ENCODE data around the gene GALNT18.

GALNT18 gene

GRCh38 chr11:11308249-11308648, 313.6 kb downstream of the GALNT18 start:
- H3K4me2 ChIP-seq (ENCODE audit: low read depth, low read length, poor library complexity, severe bottlenecking), result no peak overlapping the region
- H3K9me3 ChIP-seq (ENCODE audit: insufficient read depth, low read length), result no peaks in the 10 kb centered on the region
- TF ChIP-seq EZH2phosphoT487 (conservative IDR thresholded peaks at IDR 0.05; ENCODE audit: low read length) (no peak), CTCF (IDR thresholded peaks at IDR 0.05; ENCODE audit: insufficient read depth, low read length, poor library complexity, severe bottlenecking) (no peak)
- no peak overlapping the region for H3K9ac ChIP-seq (ENCODE audit: low read length)
- H4K20me1 ChIP-seq (ENCODE audit: low read depth, low read length), result no peaks in the 10 kb centered on the region
- no peaks in the 10 kb centered on the region for H3K27me3 ChIP-seq (ENCODE audit: low read length)
- H3F3A ChIP-seq (ENCODE audit: insufficient read depth), result no peaks in the 10 kb centered on the region
- H3K36me3 ChIP-seq (ENCODE audit: low read length), result no peaks in the 10 kb centered on the region
- H3K9me2 ChIP-seq (replicated peaks; ENCODE audit: insufficient read depth, low read length), result no peaks in the 10 kb centered on the region
- H3K79me2 ChIP-seq (ENCODE audit: insufficient read depth, low read length), result no peaks in the 10 kb centered on the region
- no peak overlapping the region for H3K27ac ChIP-seq (ENCODE audit: low read depth, low read length)
- no peak overlapping the region for H2AFZ ChIP-seq (ENCODE audit: low read depth, low read length, severe bottlenecking)
- no peak overlapping the region for H3K4me3 ChIP-seq (ENCODE audit: insufficient read depth, low read length, poor library complexity, severe bottlenecking)

GRCh38 chr11:11306855-11307254, 314.9 kb downstream of the GALNT18 start:
- H2AFZ ChIP-seq (ENCODE audit: low read depth, low read length, severe bottlenecking), result no peak overlapping the region
- H3F3A ChIP-seq (ENCODE audit: insufficient read depth), result no peaks in the 10 kb centered on the region
- H3K9ac ChIP-seq (ENCODE audit: low read length), result no peak overlapping the region
- H3K4me2 ChIP-seq (ENCODE audit: low read depth, low read length, poor library complexity, severe bottlenecking), result no peak overlapping the region
- no peaks in the 10 kb centered on the region for H3K79me2 ChIP-seq (ENCODE audit: insufficient read depth, low read length)
- TF ChIP-seq EZH2phosphoT487 (conservative IDR thresholded peaks at IDR 0.05; ENCODE audit: low read length), result no peak
- no peak for TF ChIP-seq CTCF (IDR thresholded peaks at IDR 0.05; ENCODE audit: insufficient read depth, low read length, poor library complexity, severe bottlenecking)
- no peak overlapping the region for H3K27ac ChIP-seq (ENCODE audit: low read depth, low read length)
- no peak overlapping the region for H3K4me3 ChIP-seq (ENCODE audit: insufficient read depth, low read length, poor library complexity, severe bottlenecking)
- H3K36me3 ChIP-seq (ENCODE audit: low read length), result no peaks in the 10 kb centered on the region
- no peaks in the 10 kb centered on the region for H3K27me3 ChIP-seq (ENCODE audit: low read length)
- H4K20me1 ChIP-seq (ENCODE audit: low read depth, low read length), result no peaks in the 10 kb centered on the region
- H3K9me3 ChIP-seq (ENCODE audit: insufficient read depth, low read length), result no peaks in the 10 kb centered on the region
- no peaks in the 10 kb centered on the region for H3K9me2 ChIP-seq (replicated peaks; ENCODE audit: insufficient read depth, low read length)

DNA sequence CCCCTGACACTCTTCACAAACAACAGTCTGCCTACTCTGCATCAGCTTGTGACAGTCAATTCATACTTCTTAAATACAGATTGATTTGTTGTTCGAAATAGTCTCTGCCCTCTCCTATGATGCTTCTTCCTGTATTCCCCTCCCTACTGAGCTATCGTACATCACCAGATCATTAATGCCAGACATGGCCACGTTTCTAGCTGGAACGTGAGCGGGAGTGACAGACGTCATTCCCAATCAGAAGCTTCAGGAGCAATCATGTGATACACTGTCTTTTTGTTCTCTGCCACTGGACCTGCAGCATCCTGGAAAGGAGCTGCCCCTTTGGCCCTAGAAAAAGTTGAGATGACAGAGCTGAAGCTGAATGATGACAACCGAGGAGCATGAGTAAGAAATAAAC, 317.3 kb downstream of the GALNT18 start:
- no peak overlapping the region for H3K27ac ChIP-seq (ENCODE audit: low read depth, low read length)
- no peaks in the 10 kb centered on the region for H3K79me2 ChIP-seq (ENCODE audit: insufficient read depth, low read length)
- no peaks in the 10 kb centered on the region for H4K20me1 ChIP-seq (ENCODE audit: low read depth, low read length)
- no peak overlapping the region for H3K4me2 ChIP-seq (ENCODE audit: low read depth, low read length, poor library complexity, severe bottlenecking)
- no peak overlapping the region for H3K4me3 ChIP-seq (ENCODE audit: insufficient read depth, low read length, poor library complexity, severe bottlenecking)
- no peak overlapping the region for H2AFZ ChIP-seq (ENCODE audit: low read depth, low read length, severe bottlenecking)
- no peak for TF ChIP-seq EZH2phosphoT487 (conservative IDR thresholded peaks at IDR 0.05; ENCODE audit: low read length)
- no peak for TF ChIP-seq CTCF (IDR thresholded peaks at IDR 0.05; ENCODE audit: insufficient read depth, low read length, poor library complexity, severe bottlenecking)
- H3K9ac ChIP-seq (ENCODE audit: low read length), result no peak overlapping the region
- H3K9me2 ChIP-seq (replicated peaks; ENCODE audit: insufficient read depth, low read length), result no peaks in the 10 kb centered on the region
- no peaks in the 10 kb centered on the region for H3K36me3 ChIP-seq (ENCODE audit: low read length)
- no peaks in the 10 kb centered on the region for H3K27me3 ChIP-seq (ENCODE audit: low read length)
- H3F3A ChIP-seq (ENCODE audit: insufficient read depth), result no peaks in the 10 kb centered on the region
- H3K9me3 ChIP-seq (ENCODE audit: insufficient read depth, low read length), result no peaks in the 10 kb centered on the region

Measured in SU-DHL-6 (cell line).